Stimulated activated CD8-positive, alpha-beta memory T cell treated with anti-CD3 and anti-CD28 coated beads, Interleukin-7, amount 100 ng/mL, for 1 hour (primary cell): ENCODE measurements around the gene AUP1.
A peak's percentile ranks its signal among the peaks of the same experiment; 100 is the strongest.

ENCODE experiments used
- DNase-seq, 2 donors: peaks; one replicate each; pipeline ENCODE4 v3.0.0-alpha.2; 2020; ENCODE audit warnings: low read depth in 2 of 2

The AUP1 gene

GRCh38 chr2:74513605-74514367 lies 15.7 kb downstream of the AUP1 start:
- no peak for DNase-seq

DNA sequence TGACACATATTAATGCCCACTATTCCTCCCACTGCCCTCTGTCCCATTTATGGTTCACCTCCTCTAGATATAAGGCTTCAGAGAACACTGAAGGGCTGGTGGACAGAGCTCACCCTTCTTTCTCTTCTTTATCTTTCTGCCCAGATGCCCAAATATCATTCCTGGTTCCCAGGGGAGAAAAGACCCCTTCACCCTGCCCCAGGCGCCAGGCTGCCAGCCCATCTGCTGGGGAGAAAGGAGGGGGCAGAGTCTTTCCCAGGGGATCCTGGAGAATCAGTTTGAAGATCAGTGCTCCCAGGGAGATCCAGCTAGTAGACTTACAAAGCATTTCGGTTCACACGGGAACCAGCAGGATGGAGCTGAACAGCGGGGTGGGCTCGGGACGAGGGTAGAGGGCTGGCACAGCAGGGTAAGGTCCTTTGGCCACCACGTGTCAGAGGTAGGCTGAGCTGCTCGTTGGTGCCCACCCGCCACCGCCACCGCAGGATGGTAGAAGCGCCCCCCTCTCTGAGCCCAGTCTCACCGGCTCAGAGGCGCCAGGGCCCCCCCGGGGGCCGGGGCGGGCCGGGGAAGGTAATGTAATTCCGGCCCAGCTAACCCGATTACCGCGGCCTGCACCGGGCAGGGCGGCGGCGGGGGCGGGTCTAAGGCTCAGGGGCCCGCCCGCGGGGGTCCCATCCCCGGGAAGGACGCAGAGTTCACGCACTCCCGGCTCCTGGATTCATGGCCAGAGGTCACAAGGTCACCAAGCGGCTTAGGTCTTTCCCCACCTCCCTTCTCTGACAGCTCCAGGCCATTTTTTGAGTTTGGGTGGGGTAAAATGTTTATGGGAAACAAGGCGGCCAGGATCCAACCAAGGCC lies 16.5 kb downstream of the AUP1 start:
- DNase-seq, result no peak

DNA sequence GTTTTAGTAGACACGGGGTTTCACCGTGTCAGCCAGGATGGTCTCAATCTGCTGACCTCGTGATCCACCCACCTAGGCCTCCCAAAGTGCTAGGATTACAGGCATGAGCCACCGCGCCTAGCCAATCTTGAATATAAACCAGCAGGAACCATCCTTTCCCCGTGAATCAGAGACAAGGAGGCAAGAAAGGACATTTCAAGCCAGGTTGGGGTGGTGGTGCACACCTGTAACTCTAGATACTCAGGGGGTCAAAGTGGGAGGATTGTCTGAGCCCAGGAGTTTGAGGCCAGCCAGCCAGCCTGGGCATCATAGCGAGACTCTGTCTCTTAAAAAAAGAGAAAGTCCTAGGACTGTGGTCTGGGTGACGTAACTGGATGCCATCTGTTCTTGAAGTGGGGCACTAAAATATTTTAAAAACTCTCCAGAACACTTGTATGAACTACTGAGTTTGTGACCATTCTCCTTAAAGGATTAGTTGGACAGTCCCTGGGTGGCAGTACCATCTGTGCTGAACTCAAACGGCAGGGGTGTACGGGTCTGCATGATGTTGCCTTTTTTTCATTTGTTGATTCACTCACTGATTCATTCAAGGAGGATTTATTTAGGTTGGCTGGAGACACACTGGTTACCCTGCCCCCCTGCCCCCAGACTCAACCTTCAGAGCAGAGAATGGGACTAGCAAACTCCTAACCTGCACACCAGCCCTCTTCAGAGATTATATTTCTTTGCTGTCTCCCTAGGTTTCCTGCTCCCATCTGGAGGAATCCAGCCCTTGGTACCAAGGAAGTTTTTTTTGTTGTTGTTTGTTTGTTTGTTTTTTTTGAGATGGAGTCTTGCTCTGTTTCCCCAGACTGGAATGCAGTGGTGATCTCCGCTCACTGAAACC lies 18.2 kb downstream of the AUP1 start:
- DNase-seq, result no peak

DNA sequence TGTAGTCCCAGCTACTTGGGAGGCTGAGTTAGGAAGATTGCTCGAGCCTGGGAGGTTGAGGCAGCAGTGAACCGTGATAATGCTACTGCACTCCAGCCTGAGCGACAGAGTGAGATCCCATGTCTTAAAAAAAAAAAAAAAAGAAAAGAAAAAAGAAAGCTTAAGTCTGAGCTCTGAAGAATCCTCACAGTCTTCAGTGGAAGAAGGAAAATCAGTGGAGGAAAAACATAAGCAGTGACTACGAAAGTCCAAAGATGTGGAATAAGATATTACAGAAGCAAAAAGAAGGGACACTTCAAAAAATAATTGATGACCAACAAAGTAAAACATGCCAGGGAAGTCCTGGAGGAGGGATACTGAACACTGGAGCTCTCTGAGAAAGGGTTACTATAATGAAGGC lies 19.2 kb downstream of the AUP1 start:
- DNase-seq, result no peak

DNA sequence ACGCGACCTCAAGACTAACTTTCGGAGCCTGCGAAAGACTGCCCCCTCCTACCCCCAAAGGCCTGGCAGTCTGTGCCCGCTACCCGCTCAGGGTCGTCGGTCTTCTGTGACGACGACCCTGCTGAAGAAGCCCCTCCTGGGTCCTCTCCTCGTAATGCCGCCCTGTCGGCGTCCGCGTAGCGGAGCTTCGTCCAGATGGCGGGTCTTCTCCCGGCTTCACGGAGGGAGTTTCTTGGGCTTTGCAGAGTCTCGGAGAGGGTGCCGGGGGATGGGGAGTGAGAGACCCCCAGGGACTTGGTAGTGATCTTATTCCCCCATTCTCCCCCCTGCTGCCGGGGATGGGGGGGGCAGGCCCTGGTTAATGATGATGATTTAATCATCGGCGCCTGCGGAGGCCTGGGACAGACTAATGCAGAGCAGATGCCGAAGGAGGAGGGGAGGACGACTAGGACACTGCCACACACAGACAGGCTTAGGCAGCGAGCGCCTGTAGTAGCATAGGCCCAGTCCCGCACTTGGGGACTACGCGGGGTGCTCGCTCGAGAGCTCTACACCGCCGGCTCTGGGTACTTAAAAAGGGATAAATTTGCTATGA lies 21.5 kb downstream of the AUP1 start:
- no peak for DNase-seq

- DNase-seq, result peak; percentile 96 to 99
Observed at GRCh38 chr2:74507145-74507925, 22.2 kb downstream of the AUP1 start, which contains the start of gene PCGF1. Gene PCGF1 (minus strand): TSS chr2:74507695. CDS start chr2:74507668, 27 bp downstream.

DNA sequence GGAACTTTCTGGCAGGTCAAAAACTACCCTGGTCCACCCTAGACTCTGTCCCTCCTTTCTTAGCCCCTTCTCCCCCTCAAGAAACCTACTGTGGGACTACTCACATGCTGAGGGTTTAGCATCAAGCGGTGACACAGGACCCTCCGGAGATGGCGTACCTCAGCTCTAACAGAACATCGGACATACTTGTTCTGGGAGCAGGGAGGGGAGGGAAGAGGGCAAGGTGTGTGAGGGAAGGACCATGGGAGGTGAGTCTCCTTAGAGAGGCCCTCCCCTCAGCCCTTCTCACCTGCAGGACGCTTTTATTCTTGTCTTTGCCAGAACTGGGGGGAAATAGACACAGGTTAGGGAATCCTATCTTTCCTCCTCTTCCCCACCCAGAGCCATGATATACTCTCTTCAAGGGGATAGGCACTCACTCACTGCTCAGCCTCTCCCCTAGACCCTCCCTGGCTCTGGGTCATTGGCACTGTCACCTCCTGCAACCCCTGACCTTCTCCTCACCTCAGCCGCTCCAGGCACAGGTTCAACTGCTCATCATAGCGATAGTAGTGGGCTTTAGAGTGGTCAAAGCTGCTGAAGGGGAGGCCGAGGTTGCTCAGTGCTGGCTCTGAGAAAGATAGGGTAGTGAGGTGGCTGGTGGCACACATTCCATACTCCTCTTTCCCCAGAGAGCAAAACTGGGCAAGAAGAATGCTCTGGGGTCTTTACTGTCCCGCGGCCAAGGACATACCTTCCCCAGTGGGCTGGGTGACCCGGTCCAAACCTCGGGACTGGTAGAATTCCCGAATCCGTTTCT lies 23.9 kb downstream of the AUP1 start:
- no peak for DNase-seq

DNA sequence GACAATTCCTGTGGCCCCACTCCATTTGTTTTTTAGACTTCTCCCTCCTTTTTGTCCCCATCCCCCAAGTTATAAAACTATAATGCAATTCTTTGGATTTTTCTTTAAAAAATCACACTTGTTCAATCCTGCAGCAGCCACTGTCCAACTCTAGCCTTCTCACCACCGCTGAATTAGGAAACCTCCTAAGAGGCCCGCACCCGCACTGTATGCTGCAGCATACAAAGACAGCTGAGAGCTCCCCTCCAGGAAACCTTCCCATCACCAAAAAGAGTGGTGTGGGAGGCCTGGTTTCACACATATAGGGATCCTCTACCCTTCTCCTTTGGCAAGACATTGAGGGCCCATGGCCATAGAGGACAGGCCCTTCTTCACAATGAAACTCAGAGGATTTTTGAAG lies 24.9 kb downstream of the AUP1 start:
- no peak for DNase-seq

- DNase-seq, result no peak
Observed at GRCh38 chr2:74503506-74504475, 25.7 kb downstream of the AUP1 start.

DNA sequence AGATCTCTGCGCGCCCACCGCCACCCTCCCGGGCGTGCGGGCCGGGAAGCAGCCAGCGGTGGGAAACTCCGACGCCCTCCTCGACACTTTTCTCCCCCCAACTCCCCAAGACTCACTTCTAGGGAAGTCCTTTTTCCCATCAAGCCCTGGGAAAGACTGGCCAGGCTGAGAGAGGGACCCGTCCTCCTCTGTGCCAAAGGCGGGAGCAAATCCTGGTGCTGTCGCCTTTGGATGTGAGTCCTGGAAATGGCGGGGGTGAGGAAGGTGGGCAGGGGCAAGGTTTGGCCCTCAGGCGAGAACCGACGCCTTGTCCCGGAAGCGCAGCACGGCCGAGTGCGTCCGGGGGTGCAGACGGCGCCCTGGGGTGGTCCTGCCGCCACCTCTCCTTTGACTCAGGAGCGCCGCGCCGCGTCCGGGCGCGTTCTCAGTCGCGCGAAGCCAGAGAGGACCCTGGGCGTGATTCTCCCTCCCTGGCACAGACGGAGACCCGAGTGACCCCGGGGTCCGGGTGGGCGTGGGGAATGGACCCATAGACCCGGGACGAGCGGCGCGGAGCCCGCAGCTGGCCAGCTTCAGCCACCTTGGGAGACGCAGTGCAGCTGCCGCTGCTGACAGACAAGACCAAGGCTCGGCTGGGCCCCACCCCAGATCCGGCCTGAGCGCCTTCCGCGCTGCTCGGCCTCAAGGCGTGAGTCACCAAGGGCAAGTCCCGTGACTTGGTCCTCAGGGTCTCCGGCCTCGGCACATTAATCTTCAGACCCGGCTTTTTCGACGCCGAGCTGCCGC lies 26.6 kb downstream of the AUP1 start:
- peak in 1 of 2 donors; percentile 22 for DNase-seq

- no peak for DNase-seq
Observed at GRCh38 chr2:74502147-74502719, 27.3 kb downstream of the AUP1 start.

GRCh38 chr2:74501335-74502071 lies 28.0 kb downstream of the AUP1 start:
- DNase-seq, result no peak

DNA sequence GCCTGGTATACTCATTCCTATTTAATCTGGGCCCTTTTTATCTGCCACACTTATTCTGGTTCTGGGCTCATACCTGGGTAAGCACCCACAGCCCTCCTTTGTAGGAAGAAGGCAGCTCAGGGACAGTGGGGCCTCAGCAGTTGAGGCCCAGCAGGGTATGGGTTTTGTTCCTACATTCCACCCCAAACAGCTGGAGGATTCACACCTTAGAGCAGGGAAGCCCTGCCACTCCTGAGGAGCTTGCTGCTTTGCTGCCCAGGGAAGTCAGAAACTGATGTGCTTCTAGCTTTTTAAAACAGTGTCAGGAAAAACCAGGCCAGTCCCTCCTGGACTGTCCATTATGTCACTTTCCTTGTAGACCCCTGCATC lies 28.9 kb downstream of the AUP1 start:
- DNase-seq, result no peak

DNA sequence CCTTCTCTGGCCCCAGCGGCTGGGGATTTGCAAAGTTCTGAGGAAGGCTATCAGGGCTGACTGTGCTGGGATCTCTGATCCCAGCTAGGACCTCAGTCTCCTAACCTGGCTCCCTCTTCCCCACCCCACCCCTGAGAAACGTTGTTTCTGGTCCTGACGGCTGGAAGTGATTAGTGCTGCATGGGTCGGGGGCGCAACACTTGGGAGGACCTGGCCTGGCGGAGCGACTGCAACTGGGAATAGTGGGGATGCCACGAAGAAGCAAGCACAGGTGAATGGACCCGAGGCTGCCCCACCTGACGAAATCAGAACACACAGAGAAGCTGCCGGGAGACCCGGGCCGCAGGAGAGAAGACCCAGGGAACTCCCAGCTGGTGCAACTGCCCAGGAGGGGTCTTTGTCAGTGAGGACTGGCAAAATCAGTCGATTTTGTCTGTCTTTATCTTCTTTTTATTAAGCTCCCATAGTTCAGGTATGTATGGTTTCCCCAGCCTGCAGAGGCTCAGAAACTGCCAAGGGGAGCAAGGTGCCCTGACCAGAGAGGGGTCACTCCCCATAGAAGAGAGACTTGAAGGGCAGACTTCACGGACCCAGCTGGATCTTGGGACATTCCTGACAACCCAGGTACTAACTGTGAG lies 29.4 kb downstream of the AUP1 start:
- DNase-seq, result no peak

- DNase-seq, result no peak
Observed at GRCh38 chr2:74499267-74499939, 30.1 kb downstream of the AUP1 start, which contains the start of gene LBX2. Gene LBX2 (minus strand): TSS chr2:74499603. CDS start chr2:74499537, 66 bp downstream.
